ENCODE measurements around the gene PIK3C2G.
A peak's percentile ranks its signal among the peaks of the same experiment; 100 is the strongest.

The PIK3C2G gene

DNA sequence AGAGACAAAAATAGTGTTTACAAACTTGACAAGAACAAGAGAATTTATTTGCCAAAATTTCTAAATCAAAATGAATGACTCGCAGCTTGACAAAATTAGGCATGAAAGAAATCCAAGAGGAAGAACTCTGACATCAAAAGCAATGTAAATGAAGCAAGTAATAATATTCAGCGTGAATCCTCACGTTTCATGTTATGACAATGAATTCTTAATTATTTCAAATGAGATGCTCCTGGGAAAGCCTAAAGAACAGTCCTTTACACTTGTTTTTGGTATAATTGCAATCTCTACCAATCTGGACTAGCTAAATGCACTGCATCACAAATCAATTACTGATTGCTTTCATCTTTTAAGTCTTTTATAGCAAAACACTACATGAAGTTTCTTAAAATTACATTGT, 29.1 kb downstream of the PIK3C2G start:
- TF ChIP-seq, protein P1, sequence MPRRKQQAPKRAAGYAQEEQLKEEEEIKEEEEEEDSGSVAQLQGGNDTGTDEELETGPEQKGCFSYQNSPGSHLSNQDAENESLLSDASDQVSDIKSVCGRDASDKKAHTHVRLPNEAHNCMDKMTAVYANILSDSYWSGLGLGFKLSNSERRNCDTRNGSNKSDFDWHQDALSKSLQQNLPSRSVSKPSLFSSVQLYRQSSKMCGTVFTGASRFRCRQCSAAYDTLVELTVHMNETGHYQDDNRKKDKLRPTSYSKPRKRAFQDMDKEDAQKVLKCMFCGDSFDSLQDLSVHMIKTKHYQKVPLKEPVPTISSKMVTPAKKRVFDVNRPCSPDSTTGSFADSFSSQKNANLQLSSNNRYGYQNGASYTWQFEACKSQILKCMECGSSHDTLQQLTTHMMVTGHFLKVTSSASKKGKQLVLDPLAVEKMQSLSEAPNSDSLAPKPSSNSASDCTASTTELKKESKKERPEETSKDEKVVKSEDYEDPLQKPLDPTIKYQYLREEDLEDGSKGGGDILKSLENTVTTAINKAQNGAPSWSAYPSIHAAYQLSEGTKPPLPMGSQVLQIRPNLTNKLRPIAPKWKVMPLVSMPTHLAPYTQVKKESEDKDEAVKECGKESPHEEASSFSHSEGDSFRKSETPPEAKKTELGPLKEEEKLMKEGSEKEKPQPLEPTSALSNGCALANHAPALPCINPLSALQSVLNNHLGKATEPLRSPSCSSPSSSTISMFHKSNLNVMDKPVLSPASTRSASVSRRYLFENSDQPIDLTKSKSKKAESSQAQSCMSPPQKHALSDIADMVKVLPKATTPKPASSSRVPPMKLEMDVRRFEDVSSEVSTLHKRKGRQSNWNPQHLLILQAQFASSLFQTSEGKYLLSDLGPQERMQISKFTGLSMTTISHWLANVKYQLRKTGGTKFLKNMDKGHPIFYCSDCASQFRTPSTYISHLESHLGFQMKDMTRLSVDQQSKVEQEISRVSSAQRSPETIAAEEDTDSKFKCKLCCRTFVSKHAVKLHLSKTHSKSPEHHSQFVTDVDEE (CRISPR knock-in tag; IDR thresholded peaks at IDR 0.05) = no peak
- no peak for TF ChIP-seq PPARA (CRISPR knock-in tag; IDR thresholded peaks at IDR 0.05; ENCODE audit: borderline replicate concordance)
- TF ChIP-seq RARB (CRISPR knock-in tag; IDR thresholded peaks at IDR 0.05) = no peak
- TF ChIP-seq ZFP30 (CRISPR knock-in tag; IDR thresholded peaks at IDR 0.05) = no peak
- TF ChIP-seq ARNTL (CRISPR knock-in tag; IDR thresholded peaks at IDR 0.05; ENCODE audit: borderline replicate concordance, low read depth) = no peak
- no peak for TF ChIP-seq CSDC2 (CRISPR knock-in tag; IDR thresholded peaks at IDR 0.05)
- ATAC-seq = no peak

DNA sequence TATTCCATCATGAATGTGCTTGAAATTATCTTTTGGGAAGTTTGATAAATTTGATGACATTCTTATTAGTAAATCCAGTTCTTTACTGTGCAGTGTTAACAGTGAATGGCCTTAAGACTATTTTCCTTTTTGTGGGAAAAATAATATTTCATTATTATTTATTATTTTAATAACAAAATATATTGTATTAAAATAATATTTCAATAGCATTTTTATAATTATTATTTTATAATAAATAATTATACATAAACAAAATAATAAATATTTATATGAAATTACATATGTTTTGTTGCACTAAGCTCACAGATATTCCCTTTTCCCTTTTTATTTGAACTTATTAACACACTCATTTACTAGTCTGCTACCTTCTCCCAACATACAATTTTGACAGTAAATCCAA, 33.6 kb downstream of the PIK3C2G start:
- TF ChIP-seq SNAI2 (CRISPR knock-in tag; IDR thresholded peaks at IDR 0.05) = no peak
- TF ChIP-seq, protein P2, sequence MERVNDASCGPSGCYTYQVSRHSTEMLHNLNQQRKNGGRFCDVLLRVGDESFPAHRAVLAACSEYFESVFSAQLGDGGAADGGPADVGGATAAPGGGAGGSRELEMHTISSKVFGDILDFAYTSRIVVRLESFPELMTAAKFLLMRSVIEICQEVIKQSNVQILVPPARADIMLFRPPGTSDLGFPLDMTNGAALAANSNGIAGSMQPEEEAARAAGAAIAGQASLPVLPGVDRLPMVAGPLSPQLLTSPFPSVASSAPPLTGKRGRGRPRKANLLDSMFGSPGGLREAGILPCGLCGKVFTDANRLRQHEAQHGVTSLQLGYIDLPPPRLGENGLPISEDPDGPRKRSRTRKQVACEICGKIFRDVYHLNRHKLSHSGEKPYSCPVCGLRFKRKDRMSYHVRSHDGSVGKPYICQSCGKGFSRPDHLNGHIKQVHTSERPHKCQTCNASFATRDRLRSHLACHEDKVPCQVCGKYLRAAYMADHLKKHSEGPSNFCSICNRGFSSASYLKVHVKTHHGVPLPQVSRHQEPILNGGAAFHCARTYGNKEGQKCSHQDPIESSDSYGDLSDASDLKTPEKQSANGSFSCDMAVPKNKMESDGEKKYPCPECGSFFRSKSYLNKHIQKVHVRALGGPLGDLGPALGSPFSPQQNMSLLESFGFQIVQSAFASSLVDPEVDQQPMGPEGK (CRISPR knock-in tag; IDR thresholded peaks at IDR 0.05; ENCODE audit: borderline replicate concordance) = no peak
- no peak for TF ChIP-seq RARB (CRISPR knock-in tag; IDR thresholded peaks at IDR 0.05)
- TF ChIP-seq OSR1 (CRISPR knock-in tag; IDR thresholded peaks at IDR 0.05) = no peak
- TF ChIP-seq, protein P3, sequence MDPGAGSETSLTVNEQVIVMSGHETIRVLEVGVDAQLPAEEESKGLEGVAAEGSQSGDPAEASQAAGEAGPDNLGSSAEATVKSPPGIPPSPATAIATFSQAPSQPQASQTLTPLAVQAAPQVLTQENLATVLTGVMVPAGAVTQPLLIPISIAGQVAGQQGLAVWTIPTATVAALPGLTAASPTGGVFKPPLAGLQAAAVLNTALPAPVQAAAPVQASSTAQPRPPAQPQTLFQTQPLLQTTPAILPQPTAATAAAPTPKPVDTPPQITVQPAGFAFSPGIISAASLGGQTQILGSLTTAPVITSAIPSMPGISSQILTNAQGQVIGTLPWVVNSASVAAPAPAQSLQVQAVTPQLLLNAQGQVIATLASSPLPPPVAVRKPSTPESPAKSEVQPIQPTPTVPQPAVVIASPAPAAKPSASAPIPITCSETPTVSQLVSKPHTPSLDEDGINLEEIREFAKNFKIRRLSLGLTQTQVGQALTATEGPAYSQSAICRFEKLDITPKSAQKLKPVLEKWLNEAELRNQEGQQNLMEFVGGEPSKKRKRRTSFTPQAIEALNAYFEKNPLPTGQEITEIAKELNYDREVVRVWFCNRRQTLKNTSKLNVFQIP (CRISPR knock-in tag; IDR thresholded peaks at IDR 0.05; ENCODE audit: borderline replicate concordance, low read depth) = no peak
- no peak for ATAC-seq

DNA sequence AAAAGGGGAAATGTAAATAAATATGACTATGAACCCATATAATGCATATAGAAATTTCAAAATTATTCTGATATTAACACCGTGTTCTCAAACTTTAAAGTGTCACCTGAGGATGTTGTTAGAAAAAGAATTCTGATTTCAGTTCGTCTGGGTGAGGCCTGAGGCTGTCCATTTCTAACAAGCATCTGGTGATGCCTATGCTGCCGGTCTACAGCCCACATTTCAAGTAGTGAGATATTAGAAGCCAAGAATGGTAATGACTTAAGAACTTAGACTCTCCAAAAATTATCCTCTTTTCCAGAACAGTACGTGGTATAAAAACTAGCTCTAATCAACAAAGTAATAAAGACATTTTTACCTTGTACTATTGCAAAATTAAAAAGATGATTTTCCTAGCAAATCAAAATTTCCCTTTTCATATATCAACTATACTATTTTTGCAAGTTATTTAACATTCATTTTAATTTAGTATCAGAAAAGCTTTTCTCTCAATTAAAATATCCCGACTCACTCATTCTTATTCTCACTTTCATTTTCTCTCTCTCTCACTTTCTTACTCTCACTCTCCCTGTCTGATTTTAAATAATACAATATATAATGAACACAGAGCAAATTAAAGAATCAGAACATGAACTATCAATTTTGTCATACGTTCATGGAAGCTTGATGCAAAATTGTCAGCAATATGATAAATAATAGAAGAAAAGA, 35.0 kb downstream of the PIK3C2G start:
- peak; percentile 38; the same call in 2 of the 3 replicates for ATAC-seq
- TF ChIP-seq PPARA (CRISPR knock-in tag; IDR thresholded peaks at IDR 0.05; ENCODE audit: borderline replicate concordance) = no peak
- TF ChIP-seq ISL1 (CRISPR knock-in tag; IDR thresholded peaks at IDR 0.05) = no peak
- TF ChIP-seq, protein P3 (CRISPR knock-in tag; IDR thresholded peaks at IDR 0.05; ENCODE audit: borderline replicate concordance, low read depth) = no peak
- no peak for TF ChIP-seq ZC3H10 (CRISPR knock-in tag; IDR thresholded peaks at IDR 0.05)
- TF ChIP-seq, protein P2 (CRISPR knock-in tag; IDR thresholded peaks at IDR 0.05; ENCODE audit: borderline replicate concordance) = no peak
- TF ChIP-seq ZFP3 (CRISPR knock-in tag; IDR thresholded peaks at IDR 0.05) = no peak
- TF ChIP-seq SNAI2 (CRISPR knock-in tag; IDR thresholded peaks at IDR 0.05) = no peak

DNA sequence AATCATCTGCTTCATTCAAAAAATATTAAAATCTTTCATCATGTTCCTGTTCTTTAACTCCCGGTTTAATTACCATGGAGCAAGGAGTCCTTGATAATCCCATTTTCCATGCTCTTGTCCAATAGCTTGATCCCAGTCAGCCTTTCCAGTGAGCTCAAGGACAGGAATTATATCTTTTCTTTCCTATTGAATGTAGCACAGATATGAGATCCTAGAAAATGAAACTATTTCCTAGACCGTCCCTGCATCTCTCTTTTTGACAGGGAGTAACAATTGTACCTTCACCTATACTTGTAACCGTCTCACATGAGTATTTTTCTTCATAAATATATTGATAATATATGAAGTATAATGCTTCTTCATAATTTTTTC, 35.6 kb downstream of the PIK3C2G start:
- ATAC-seq = peak; percentile 58
- TF ChIP-seq, protein P2 (CRISPR knock-in tag; IDR thresholded peaks at IDR 0.05; ENCODE audit: borderline replicate concordance) = no peak
- no peak for TF ChIP-seq TOX (CRISPR knock-in tag; IDR thresholded peaks at IDR 0.05; ENCODE audit: borderline replicate concordance)
- no peak for TF ChIP-seq ESRRG (CRISPR knock-in tag; IDR thresholded peaks at IDR 0.05)
- no peak for TF ChIP-seq ZC3H10 (CRISPR knock-in tag; IDR thresholded peaks at IDR 0.05)
- no peak for TF ChIP-seq GLIS3 (CRISPR knock-in tag; IDR thresholded peaks at IDR 0.05)
- TF ChIP-seq ZNF70 (CRISPR knock-in tag; IDR thresholded peaks at IDR 0.05) = no peak
- TF ChIP-seq BACH2 (CRISPR knock-in tag; IDR thresholded peaks at IDR 0.05; ENCODE audit: borderline replicate concordance) = no peak
- no peak for TF ChIP-seq CSDC2 (CRISPR knock-in tag; IDR thresholded peaks at IDR 0.05)
- no peak for TF ChIP-seq ZNF8 (CRISPR knock-in tag; IDR thresholded peaks at IDR 0.05)
- TF ChIP-seq ZFP30 (CRISPR knock-in tag; IDR thresholded peaks at IDR 0.05) = no peak
- TF ChIP-seq, protein P4, sequence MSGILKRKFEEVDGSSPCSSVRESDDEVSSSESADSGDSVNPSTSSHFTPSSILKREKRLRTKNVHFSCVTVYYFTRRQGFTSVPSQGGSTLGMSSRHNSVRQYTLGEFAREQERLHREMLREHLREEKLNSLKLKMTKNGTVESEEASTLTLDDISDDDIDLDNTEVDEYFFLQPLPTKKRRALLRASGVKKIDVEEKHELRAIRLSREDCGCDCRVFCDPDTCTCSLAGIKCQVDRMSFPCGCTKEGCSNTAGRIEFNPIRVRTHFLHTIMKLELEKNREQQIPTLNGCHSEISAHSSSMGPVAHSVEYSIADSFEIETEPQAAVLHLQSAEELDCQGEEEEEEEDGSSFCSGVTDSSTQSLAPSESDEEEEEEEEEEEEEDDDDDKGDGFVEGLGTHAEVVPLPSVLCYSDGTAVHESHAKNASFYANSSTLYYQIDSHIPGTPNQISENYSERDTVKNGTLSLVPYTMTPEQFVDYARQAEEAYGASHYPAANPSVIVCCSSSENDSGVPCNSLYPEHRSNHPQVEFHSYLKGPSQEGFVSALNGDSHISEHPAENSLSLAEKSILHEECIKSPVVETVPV (CRISPR knock-in tag; IDR thresholded peaks at IDR 0.05) = no peak
- TF ChIP-seq, protein P3 (CRISPR knock-in tag; IDR thresholded peaks at IDR 0.05; ENCODE audit: borderline replicate concordance, low read depth) = no peak

Measured in SK-N-SH treated with all-trans-retinoic acid at 6 μM for 48 hours (cell line).